ENCODE measurements around the gene BMAL2. TPM values are rescaled to one million over a fixed set of nuclear protein-coding genes. Genes with fewer than 3 reads are reported as not detected.

The BMAL2 gene
- polyA plus RNA-seq, 2 of the 4 experiments (the other 2 are of a cell fraction): 13.5 to 23.1 TPM

GRCh38 chr12:27337376-27337775 is 4.7 kb downstream of the BMAL2 start:
- FAIRE-seq: no peak
- H3K4me3 ChIP-seq: no peak overlapping the region
- ChIA-PET POLR2A (no interaction called here), CTCF (interaction anchor here (0.7 kb wide), 1 partner anchor 47 kb away, joined by 4 read pairs; no protein-coding TSS in a partner anchor)
- H3K4me1 ChIP-seq: peaks cover 36% of the 10 kb centered on the region
- no peaks in the 10 kb centered on the region for H3K9me3 ChIP-seq
- no peak for ATAC-seq
- no peak overlapping the region for H3K4me2 ChIP-seq
- TF ChIP-seq POLR2A (IDR thresholded peaks at IDR 0.05; ENCODE audit: low read length): no peak
- TF ChIP-seq, protein P1, sequence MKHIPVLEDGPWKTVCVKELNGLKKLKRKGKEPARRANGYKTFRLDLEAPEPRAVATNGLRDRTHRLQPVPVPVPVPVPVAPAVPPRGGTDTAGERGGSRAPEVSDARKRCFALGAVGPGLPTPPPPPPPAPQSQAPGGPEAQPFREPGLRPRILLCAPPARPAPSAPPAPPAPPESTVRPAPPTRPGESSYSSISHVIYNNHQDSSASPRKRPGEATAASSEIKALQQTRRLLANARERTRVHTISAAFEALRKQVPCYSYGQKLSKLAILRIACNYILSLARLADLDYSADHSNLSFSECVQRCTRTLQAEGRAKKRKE (CRISPR knock-in tag; IDR thresholded peaks at IDR 0.05; ENCODE audit: low read depth): no peak
- no peak for TF ChIP-seq CHD4 (IDR thresholded peaks at IDR 0.05; ENCODE audit: borderline replicate concordance)
- no peak for TF ChIP-seq KDM5A (IDR thresholded peaks at IDR 0.05)
- TF ChIP-seq MAZ (IDR thresholded peaks at IDR 0.05; ENCODE audit: borderline replicate concordance, low read depth, low read length): no peak
- TF ChIP-seq TFCP2L1 (CRISPR knock-in tag; IDR thresholded peaks at IDR 0.05): no peak
- TF ChIP-seq HDAC2 (IDR thresholded peaks at IDR 0.05): no peak
- TF ChIP-seq BHLHE40 (IDR thresholded peaks at IDR 0.05; ENCODE audit: low read depth, low read length): no peak
- TF ChIP-seq ZNF302 (CRISPR knock-in tag; IDR thresholded peaks at IDR 0.05): no peak
- TF ChIP-seq HOXA7 (CRISPR knock-in tag; IDR thresholded peaks at IDR 0.05): no peak
- TF ChIP-seq ZSCAN20 (CRISPR knock-in tag; IDR thresholded peaks at IDR 0.05): no peak
- TF ChIP-seq PHF8 (IDR thresholded peaks at IDR 0.05; ENCODE audit: borderline replicate concordance, low read depth): no peak
- TF ChIP-seq ZC3H11A (IDR thresholded peaks at IDR 0.05): no peak
- TF ChIP-seq NR3C1 (IDR thresholded peaks at IDR 0.05): no peak
- no peak for TF ChIP-seq NPAS2 (CRISPR knock-in tag; IDR thresholded peaks at IDR 0.05; ENCODE audit: borderline replicate concordance)
- TF ChIP-seq MAFK (IDR thresholded peaks at IDR 0.05; ENCODE audit: partially characterized antibody): no peak
- no peak for DNase-seq (ENCODE audit: low read depth in 1 of 2, low spot score in 1 of 2)
- H3K27ac ChIP-seq: no peak overlapping the region
- 100% methylated on average over 1 of the region's 1 CpG for WGBS (ENCODE audit: missing lambda C conversion rate)

GRCh38 chr12:27338473-27338872 is 5.8 kb downstream of the BMAL2 start:
- ATAC-seq (no peak), FAIRE-seq (no peak), DNase-seq (ENCODE audit: low read depth in 1 of 2, low spot score in 1 of 2) (no peak)
- Histone ChIP-seq H3K4me2 (no peak overlapping the region), H3K4me3 (no peak overlapping the region), H3K27ac (no peak overlapping the region), H3K9me3 (no peaks in the 10 kb centered on the region), H3K4me1 (peaks cover 47% of the 10 kb centered on the region)
- ChIA-PET POLR2A (no interaction called here), CTCF (no interaction called here)
- TF ChIP-seq NFE2L2 (conservative IDR thresholded peaks at IDR 0.05; ENCODE audit: low read length) (no peak), HEYL (CRISPR knock-in tag; IDR thresholded peaks at IDR 0.05) (no peak), BHLHE40 (IDR thresholded peaks at IDR 0.05; ENCODE audit: low read depth, low read length) (no peak), RARB (CRISPR knock-in tag; IDR thresholded peaks at IDR 0.05) (no peak), FOXS1 (CRISPR knock-in tag; IDR thresholded peaks at IDR 0.05) (no peak), CHD2 (IDR thresholded peaks at IDR 0.05; ENCODE audit: low read length, partially characterized antibody) (no peak)
- WGBS (ENCODE audit: missing lambda C conversion rate): 98% methylated on average over 1 of the region's 1 CpG

GRCh38 chr12:27340971-27341370 is 8.3 kb downstream of the BMAL2 start:
- WGBS (ENCODE audit: missing lambda C conversion rate): 89% methylated on average over 3 of the region's 3 CpGs
- peaks cover 46% of the 10 kb centered on the region for H3K4me1 ChIP-seq
- FAIRE-seq (no peak), DNase-seq (ENCODE audit: low read depth in 1 of 2, low spot score in 1 of 2) (no peak), ATAC-seq (no peak)
- TF ChIP-seq PHF8 (IDR thresholded peaks at IDR 0.05; ENCODE audit: borderline replicate concordance, low read depth): no peak
- TF ChIP-seq, protein P2, sequence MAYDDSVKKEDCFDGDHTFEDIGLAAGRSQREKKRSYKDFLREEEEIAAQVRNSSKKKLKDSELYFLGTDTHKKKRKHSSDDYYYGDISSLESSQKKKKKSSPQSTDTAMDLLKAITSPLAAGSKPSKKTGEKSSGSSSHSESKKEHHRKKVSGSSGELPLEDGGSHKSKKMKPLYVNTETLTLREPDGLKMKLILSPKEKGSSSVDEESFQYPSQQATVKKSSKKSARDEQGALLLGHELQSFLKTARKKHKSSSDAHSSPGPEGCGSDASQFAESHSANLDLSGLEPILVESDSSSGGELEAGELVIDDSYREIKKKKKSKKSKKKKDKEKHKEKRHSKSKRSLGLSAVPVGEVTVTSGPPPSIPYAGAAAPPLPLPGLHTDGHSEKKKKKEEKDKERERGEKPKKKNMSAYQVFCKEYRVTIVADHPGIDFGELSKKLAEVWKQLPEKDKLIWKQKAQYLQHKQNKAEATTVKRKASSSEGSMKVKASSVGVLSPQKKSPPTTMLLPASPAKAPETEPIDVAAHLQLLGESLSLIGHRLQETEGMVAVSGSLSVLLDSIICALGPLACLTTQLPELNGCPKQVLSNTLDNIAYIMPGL (CRISPR knock-in tag; IDR thresholded peaks at IDR 0.05; ENCODE audit: borderline replicate concordance): no peak
- no peak for TF ChIP-seq HEYL (CRISPR knock-in tag; IDR thresholded peaks at IDR 0.05)
- no peak for TF ChIP-seq TP53 (CRISPR knock-in tag; IDR thresholded peaks at IDR 0.05)
- TF ChIP-seq RARB (CRISPR knock-in tag; IDR thresholded peaks at IDR 0.05): no peak
- no peak for TF ChIP-seq CBX8 (IDR thresholded peaks at IDR 0.05)
- no peak for TF ChIP-seq CTCF (IDR thresholded peaks at IDR 0.05)
- no peak for TF ChIP-seq NR3C1 (IDR thresholded peaks at IDR 0.05)
- TF ChIP-seq ZC3H11A (IDR thresholded peaks at IDR 0.05): no peak
- no peak for TF ChIP-seq RFX5 (IDR thresholded peaks at IDR 0.05)
- H3K4me2 ChIP-seq: no peak overlapping the region
- POLR2A ChIA-PET: no interaction called here
- CTCF ChIA-PET: interaction anchor here (1.0 kb wide), 1 partner anchor 44 kb away, joined by 3 read pairs; no protein-coding TSS in a partner anchor
- no peaks in the 10 kb centered on the region for H3K9me3 ChIP-seq
- H3K27ac ChIP-seq: no peak overlapping the region
- no peak overlapping the region for H3K4me3 ChIP-seq
